ENCODE results near the gene APBA2. TPM values are rescaled to one million over a fixed set of nuclear protein-coding genes. Genes with fewer than 3 reads are reported as not detected.

APBA2 gene
- total RNA-seq, 1 experiment from 2014 or later: not detected

DNA sequence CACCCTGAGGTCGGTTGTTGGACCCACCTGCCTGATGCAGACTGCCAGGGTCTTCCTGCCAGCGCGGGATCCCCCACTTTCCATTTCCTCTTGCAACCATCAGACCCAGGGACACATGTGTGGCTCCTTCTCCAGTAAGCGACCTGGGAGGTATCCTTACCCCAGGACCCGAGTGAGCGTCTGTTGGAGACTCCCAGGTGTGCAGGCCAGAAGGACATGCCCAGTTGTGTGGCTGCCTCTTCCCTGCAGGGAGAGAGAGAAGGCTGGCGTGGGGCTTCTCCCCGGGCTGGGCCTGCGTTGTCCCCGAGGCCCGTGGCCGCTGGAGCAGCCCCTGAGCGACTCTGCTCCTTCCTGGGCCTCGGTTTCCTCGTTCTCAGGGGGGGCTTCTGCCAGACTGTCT is 56.8 kb downstream of the APBA2 start:
- no peaks in the 10 kb centered on the region for H3K27me3 Mint-ChIP-seq (ENCODE audit: insufficient read depth, unreplicated experiment)
- intact Hi-C loops (cut with micrococcal nuclease; ENCODE audit: unreplicated experiment): no loop called here
- no peaks in the 10 kb centered on the region for H3K36me3 ChIP-seq (ENCODE audit: control insufficient read depth, insufficient read depth, low read length)
- H3K4me1 Mint-ChIP-seq (ENCODE audit: low read depth, unreplicated experiment): no peaks in the 10 kb centered on the region
- H3K27me3 ChIP-seq (replicated peaks; ENCODE audit: control insufficient read depth, insufficient read depth, low read length): no peaks in the 10 kb centered on the region
- TF ChIP-seq, protein P1, sequence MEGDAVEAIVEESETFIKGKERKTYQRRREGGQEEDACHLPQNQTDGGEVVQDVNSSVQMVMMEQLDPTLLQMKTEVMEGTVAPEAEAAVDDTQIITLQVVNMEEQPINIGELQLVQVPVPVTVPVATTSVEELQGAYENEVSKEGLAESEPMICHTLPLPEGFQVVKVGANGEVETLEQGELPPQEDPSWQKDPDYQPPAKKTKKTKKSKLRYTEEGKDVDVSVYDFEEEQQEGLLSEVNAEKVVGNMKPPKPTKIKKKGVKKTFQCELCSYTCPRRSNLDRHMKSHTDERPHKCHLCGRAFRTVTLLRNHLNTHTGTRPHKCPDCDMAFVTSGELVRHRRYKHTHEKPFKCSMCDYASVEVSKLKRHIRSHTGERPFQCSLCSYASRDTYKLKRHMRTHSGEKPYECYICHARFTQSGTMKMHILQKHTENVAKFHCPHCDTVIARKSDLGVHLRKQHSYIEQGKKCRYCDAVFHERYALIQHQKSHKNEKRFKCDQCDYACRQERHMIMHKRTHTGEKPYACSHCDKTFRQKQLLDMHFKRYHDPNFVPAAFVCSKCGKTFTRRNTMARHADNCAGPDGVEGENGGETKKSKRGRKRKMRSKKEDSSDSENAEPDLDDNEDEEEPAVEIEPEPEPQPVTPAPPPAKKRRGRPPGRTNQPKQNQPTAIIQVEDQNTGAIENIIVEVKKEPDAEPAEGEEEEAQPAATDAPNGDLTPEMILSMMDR (IDR thresholded peaks at IDR 0.05; ENCODE audit: insufficient read depth in 1 of 2, low read depth in 1 of 2, low read length in 1 of 2, severe bottlenecking in 1 of 2, unreplicated experiment in 1 of 2): no peak
- ChIA-PET POLR2A (no interaction called here), CTCF (no interaction called here)
- H3K27ac Mint-ChIP-seq (ENCODE audit: unreplicated experiment): no peak overlapping the region
- no peak overlapping the region for H3K4me3 Mint-ChIP-seq (ENCODE audit: unreplicated experiment)
- peaks cover 21% of the 10 kb centered on the region for H3K9me3 Mint-ChIP-seq (ENCODE audit: unreplicated experiment)
- H3K9me3 ChIP-seq: no peaks in the 10 kb centered on the region
- DNase-seq: no peak
- no peak overlapping the region for H3K4me3 ChIP-seq (ENCODE audit: low read depth, low read length)
- no peaks in the 10 kb centered on the region for H3K36me3 Mint-ChIP-seq (ENCODE audit: insufficient read depth, unreplicated experiment)
- H3K4me1 ChIP-seq: no peaks in the 10 kb centered on the region
- BruUV-seq (replicated peaks): no TSS peak

DNA sequence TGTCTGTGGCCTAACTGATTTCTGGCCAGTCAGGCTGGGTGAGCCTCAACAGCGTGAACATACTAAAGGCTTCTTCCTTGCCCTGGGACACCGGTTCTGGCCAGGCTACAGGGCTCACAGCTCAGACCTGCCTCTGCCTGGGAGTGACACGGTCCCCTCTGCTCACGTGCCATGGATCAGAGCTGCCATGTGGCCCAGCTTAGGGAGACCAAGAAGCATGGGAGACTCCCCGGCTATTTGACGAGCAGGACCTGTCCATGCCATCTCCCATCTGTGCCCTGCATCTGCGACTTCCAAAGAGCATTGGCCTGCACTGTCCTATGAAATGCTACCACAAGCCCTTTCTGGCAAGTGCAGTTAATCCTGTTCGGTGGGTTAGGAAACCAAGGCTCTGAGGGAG is 57.4 kb downstream of the APBA2 start:
- no peak for DNase-seq
- no peaks in the 10 kb centered on the region for H3K27me3 ChIP-seq (replicated peaks; ENCODE audit: control insufficient read depth, insufficient read depth, low read length)
- Mint-ChIP-seq H3K4me1 (ENCODE audit: low read depth, unreplicated experiment) (no peaks in the 10 kb centered on the region), H3K36me3 (ENCODE audit: insufficient read depth, unreplicated experiment) (no peaks in the 10 kb centered on the region), H3K27ac (ENCODE audit: unreplicated experiment) (no peak overlapping the region), H3K4me3 (ENCODE audit: unreplicated experiment) (no peak overlapping the region), H3K27me3 (ENCODE audit: insufficient read depth, unreplicated experiment) (no peaks in the 10 kb centered on the region), H3K9me3 (ENCODE audit: unreplicated experiment) (peaks cover 21% of the 10 kb centered on the region)
- H3K36me3 ChIP-seq (ENCODE audit: control insufficient read depth, insufficient read depth, low read length): no peaks in the 10 kb centered on the region
- no peaks in the 10 kb centered on the region for H3K9me3 ChIP-seq
- POLR2A ChIA-PET: no interaction called here
- no TSS peak for BruUV-seq (replicated peaks)
- intact Hi-C loops (cut with micrococcal nuclease; ENCODE audit: unreplicated experiment): no loop called here
- TF ChIP-seq, protein P1 (IDR thresholded peaks at IDR 0.05; ENCODE audit: insufficient read depth in 1 of 2, low read depth in 1 of 2, low read length in 1 of 2, severe bottlenecking in 1 of 2, unreplicated experiment in 1 of 2): no peak
- H3K4me1 ChIP-seq: no peaks in the 10 kb centered on the region
- H3K4me3 ChIP-seq (ENCODE audit: low read depth, low read length): no peak overlapping the region
- CTCF ChIA-PET: no interaction called here

DNA sequence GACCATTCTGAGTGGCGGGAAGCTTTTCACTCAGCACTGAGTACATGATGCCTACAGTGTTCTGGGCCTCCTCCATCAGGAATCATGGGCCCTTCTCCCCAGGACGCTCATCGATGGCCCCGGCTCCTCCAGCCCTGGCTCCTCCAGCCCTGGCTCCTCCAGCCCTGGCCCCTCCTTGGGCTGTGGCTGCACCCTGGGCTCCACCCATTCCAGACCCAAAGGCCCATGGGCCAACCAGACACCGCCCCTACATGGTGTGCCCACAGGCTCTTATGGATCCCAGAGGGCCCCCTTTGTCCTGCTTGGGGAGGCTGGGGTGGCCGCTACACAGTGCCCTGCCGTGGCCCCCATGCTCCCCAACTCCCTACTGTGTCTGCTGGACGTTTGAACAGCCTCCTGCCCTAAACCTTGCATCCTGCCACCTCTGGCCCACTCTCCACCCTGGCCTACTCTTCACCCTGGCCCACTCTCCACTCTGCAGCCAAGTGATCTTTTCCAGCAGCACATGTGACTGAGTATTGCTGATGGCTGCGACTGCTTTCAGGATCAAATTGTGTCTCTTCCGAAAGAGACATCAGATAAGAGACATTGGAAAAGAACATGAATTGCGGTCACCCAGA is 57.9 kb downstream of the APBA2 start:
- BruUV-seq (replicated peaks): no TSS peak
- TF ChIP-seq, protein P1 (IDR thresholded peaks at IDR 0.05; ENCODE audit: insufficient read depth in 1 of 2, low read depth in 1 of 2, low read length in 1 of 2, severe bottlenecking in 1 of 2, unreplicated experiment in 1 of 2): no peak
- H3K36me3 Mint-ChIP-seq (ENCODE audit: insufficient read depth, unreplicated experiment): no peaks in the 10 kb centered on the region
- H3K9me3 Mint-ChIP-seq (ENCODE audit: unreplicated experiment): peaks cover 21% of the 10 kb centered on the region
- POLR2A ChIA-PET: no interaction called here
- H3K27ac Mint-ChIP-seq (ENCODE audit: unreplicated experiment): no peak overlapping the region
- Histone ChIP-seq H3K4me3 (ENCODE audit: low read depth, low read length) (no peak overlapping the region), H3K4me1 (no peaks in the 10 kb centered on the region), H3K27me3 (replicated peaks; ENCODE audit: control insufficient read depth, insufficient read depth, low read length) (no peaks in the 10 kb centered on the region), H3K36me3 (ENCODE audit: control insufficient read depth, insufficient read depth, low read length) (no peaks in the 10 kb centered on the region), H3K9me3 (no peaks in the 10 kb centered on the region)
- CTCF ChIA-PET: no interaction called here
- no peak overlapping the region for H3K4me3 Mint-ChIP-seq (ENCODE audit: unreplicated experiment)
- H3K27me3 Mint-ChIP-seq (ENCODE audit: insufficient read depth, unreplicated experiment): peaks cover 2% of the 10 kb centered on the region
- H3K4me1 Mint-ChIP-seq (ENCODE audit: low read depth, unreplicated experiment): no peaks in the 10 kb centered on the region
- no peak for DNase-seq
- intact Hi-C loops (cut with micrococcal nuclease; ENCODE audit: unreplicated experiment): no loop called here
